HG02943 (cell line): ENCODE measurements around the gene CLEC18A.
"Not testable (repeated sequence)": the region's sequence is repeated elsewhere in the genome, so short reads cannot be mapped to it uniquely, and the experiment has no call there.

Source experiments
- ATAC-seq: cut with Tn5 transposase; IDR thresholded peaks from one replicate; pipeline ENCODE4 v1.9.1; 2021; ENCODE audit warnings: mild to moderate bottlenecking, low read depth, moderate library complexity; ENCODE audit not compliant: unreplicated experiment

CLEC18A gene

DNA sequence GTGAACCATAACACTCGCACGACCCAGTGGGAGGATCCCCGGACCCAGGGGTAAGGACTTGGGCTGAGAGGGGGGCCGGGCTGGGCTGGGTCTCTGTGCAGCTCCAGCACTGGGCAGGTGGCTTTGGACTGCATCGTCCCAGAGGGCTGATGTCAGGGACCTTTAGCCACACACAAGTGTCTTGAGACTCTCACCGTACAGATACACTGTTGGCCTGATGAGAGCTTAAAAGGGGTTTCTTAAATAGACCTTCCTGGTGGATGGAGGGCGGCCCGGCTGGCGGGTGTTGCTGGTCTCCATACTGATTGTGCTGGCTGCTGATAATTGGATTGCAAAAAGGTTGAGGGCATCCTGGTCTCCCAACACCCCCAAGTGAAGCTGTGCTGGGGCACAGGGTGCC is 21.7 kb upstream of the CLEC18A start:
- ATAC-seq: no peak

DNA sequence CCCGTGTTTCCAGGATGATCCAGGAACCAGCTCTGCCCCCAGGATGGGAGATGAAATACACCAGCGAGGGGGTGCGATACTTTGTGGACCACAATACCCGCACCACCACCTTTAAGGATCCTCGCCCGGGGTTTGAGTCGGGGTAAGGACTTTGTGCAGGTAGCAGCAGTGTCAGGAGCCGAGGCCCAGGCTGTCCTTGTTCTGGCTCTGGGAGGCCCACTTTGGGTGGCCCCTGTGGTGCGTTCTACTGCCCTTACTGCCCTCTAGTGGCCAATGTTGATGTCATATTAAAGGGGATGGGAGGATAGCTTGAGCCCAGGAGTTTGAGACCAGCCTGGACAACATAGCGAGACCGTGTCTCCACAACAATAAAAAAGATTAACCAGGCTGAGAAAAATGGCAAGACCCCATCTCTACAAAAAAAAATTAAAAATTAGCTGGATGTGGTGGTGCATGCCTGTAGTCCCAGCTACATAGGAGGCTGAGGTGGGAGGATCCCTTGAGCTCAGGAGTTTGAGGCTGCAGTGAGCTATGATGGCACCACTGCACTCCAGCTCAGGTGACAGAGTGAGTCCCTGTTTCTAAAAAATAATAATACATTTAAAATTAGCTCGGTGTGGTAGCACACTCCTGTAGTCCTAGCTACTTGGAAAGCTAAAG is 20.9 kb upstream of the CLEC18A start:
- no peak for ATAC-seq

DNA sequence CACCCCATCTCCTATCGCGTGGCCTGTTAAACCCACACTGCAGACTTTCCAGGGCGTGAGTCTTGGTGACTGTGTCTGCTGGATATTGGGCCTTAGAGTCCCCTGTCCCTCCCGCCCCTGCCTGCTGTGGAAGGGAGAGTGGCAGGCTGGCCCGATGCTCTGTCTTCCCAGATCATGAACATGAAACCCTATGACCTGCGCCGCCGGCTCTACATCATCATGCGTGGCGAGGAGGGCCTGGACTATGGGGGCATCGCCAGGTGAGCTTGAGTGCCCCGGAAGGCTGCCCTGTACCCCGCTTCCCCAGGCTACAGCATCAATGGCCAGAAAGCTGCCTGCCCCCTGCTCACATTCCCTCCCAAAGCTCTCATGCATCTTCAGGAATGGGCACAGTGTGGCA is 19.5 kb upstream of the CLEC18A start:
- ATAC-seq: no peak

DNA sequence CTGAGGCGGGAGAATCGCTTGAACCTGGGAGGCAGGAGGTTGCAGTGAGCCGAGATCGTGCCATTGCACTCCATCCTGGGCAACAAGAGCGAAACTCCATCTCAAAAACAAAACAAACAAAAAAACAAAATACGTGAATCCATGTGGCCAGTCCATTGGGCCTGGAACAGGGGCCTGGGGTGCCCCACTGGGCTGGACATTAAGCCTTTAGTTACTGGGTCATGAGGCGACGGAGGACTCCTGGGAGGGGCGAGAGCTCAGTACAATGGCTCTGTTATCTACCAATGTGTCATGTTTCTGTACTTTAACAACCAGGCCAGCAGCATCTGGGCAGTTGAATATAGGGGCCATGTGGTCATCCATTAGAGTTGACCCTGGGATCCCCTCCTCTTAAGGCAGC is 18.9 kb upstream of the CLEC18A start:
- no peak for ATAC-seq

DNA sequence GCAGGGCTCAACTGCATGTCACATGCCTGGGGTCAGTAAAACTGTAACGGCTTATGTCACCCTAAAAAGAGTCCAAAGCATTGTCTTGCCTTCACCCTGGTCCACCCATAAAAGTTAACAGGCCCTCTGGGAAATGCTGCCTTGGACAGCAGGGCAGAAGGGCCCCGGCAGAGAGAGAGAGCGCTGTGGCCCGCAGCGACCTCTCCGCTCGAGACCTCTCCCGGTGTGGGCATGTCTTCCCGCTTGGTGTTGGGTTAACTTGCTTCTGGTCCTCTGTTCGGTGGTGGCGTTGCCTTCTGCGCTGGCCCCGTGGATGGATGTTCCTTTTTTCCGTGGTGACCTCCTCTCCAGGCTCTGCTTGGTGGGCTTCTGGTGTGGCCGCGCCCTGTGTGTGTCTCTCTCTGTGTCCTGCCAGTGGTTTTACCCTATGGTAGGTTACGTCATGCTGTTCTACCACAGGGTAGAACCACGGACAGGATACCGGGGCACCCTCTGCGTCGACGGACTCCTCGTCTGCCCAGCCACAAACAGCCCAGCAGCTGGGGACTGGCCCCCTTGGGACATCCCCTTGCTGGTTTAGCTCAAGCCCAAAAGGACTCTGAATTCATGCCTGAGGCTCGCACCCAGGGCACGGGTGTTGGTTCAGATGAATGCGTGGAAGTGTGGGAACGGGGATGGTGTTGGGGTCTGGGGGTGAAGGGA is 18.3 kb upstream of the CLEC18A start:
- no peak for ATAC-seq

DNA sequence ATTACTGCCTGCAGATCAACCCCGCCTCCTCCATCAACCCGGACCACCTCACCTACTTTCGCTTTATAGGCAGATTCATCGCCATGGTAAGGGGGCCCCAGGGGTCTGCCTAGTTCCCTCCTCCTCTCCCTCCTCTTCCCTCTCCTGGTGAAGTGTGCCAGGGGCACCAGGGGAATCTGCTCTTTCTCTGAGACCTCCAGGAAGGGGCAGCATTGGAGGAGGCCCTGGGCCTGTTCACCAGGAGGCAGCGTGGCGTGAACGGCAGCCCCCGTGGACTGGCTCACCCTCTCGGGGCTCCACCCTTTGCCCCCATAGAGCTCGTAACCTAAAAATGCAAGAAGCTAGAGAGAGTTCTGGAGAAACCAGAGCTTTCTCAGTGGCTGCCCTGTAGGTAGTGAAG is 17.1 kb upstream of the CLEC18A start:
- ATAC-seq: no peak

DNA sequence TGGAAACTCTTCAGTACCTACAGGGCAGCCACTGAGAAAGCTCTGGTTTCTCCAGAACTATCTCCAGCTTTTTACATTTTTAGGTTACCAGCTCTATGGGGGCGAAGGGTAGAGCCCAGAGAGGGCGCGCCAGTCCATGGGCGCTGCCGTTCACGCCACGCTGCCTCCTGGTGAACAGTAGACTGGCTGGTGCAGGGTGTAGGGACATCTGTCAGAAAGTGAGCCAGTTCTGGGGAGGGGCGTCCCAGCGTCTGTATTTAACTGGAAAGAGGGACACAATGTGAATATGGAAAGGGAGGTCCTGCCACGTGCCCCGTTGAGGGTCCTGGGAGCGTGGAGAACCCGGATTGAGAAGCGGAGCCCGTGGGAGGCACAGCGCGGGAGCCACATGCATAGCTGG is 16.4 kb upstream of the CLEC18A start:
- no peak for ATAC-seq

DNA sequence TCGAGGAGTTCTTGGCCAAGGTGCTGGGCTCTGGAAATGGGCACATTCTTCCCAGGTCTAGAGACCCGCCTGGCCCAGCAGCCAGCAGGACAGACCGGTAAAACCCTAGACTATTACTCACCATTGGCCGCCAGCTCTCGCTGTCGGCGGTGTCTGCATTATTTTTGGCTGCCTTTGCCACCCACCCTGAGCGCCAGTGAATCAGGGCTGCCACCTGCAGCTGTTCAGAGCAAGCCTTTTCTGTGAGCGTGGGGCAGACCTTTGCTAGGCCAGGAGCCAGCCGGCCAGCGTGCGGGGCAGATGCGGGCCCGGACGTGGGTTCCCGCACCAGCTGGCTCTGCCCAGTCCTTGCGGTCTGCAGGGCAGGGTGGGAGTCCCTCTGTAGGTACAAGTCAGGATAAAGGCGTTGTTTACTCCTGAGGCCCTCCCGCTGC is 15.8 kb upstream of the CLEC18A start:
- ATAC-seq: no peak

DNA sequence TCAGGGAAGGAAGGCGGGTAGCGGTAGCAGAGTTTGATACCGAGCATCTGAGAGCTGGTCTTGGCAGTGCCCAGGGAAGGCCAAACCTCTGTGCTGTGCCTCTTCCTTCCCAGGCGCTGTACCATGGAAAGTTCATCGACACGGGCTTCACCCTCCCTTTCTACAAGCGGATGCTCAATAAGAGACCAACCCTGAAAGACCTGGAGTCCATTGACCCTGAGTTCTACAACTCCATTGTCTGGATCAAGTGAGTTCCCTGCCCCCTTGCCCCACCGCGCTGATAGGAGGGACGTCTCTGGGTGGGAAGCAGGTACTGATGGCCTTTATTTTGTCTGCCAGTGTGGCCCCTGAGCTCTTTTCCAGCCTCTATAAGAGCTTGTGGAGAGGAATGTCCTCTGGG is 15.4 kb upstream of the CLEC18A start:
- no peak for ATAC-seq

DNA sequence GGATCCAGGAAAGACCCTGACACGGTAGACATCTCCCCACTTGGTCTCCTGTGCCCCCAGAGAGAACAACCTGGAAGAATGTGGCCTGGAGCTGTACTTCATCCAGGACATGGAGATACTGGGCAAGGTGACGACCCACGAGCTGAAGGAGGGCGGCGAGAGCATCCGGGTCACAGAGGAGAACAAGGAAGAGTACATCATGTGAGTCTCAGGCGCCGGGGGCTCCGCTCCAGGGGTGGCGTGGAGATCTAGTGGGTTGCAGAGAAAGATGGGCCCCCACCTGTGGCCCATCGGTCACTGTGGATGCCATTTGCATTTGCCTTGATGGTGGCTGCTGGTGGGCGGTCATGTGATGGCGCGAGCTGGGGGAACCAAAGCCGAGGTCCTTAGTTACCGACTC is 14.9 kb upstream of the CLEC18A start:
- ATAC-seq: no peak

DNA sequence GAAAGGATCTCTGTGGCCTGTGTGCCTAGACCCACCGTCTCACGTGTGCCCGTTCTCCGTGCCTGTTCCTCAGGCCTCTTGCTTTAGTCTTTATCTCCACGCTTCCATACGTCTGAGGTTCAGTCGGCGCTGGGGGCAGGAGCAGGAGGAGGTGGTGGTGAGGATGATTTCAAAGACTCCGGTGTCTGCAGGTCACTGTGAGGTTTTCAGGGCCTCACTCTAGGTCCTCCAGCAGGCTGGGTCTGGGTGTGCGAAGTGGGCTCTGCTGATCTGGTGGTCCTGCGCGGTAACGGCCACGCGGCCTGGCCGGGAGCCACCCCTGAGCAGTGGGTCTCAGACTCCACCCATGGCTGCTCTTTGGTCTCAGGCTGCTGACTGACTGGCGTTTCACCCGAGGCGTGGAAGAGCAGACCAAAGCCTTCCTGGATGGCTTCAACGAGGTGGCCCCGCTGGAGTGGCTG is 14.4 kb upstream of the CLEC18A start:
- ATAC-seq: no peak

DNA sequence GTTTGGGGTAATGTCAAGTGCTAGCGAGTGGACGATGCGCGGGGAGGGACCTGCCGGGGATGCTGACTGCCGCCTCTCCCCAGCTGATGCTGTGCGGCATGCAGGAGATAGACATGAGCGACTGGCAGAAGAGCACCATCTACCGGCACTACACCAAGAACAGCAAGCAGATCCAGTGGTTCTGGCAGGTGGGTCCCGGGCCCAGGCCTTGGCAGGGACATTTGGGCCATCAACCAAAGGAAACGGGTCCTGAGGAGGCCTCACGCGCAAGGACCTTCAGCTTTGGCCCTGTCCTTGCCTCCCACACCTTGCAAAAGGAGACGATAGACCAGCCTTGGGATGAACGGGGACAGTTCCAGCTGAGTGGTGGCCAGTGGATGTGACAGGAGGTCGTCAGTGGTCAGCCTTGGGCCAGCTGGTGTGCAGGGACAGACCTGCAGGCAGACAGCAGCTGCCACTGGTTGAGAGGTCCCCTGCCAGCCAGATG is 13.6 kb upstream of the CLEC18A start:
- ATAC-seq: no peak

DNA sequence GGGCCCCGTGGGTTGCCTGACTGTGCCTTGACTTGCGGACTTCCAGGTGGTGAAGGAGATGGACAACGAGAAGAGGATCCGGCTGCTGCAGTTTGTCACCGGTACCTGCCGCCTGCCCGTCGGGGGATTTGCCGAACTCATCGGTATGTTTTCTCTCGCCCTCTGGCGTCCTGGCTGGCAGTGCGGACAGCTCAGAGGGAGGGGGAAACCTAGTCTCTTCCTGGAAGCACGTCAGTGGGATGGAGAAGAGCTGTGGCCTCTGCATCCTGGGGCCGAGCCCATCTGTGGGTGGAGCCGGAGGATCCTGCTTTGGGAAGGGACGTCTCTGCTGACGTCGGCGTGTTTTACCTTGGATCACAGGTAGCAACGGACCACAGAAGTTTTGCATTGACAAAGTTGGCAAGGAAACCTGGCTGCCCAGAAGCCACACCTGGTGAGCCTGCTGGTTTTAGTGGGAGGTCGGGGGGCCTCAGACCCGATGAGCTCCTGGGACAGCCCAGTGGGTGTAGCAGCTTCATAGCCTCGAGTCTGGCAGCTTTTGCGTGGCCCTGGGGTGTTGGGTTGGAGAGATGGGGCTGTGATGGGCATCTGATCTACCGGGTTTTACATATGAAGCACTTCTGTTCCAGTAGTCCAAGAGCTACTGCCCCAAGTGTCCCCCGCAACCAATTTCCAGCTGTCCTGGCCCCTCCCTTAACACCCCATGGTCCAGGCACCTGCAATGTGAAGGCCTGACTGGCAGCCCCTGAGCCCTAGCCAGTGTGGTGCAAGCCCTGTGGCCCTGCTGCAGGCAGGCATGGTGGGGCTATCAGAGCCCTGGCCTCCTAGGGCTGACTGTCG is 11.9 kb upstream of the CLEC18A start:
- no peak for ATAC-seq

DNA sequence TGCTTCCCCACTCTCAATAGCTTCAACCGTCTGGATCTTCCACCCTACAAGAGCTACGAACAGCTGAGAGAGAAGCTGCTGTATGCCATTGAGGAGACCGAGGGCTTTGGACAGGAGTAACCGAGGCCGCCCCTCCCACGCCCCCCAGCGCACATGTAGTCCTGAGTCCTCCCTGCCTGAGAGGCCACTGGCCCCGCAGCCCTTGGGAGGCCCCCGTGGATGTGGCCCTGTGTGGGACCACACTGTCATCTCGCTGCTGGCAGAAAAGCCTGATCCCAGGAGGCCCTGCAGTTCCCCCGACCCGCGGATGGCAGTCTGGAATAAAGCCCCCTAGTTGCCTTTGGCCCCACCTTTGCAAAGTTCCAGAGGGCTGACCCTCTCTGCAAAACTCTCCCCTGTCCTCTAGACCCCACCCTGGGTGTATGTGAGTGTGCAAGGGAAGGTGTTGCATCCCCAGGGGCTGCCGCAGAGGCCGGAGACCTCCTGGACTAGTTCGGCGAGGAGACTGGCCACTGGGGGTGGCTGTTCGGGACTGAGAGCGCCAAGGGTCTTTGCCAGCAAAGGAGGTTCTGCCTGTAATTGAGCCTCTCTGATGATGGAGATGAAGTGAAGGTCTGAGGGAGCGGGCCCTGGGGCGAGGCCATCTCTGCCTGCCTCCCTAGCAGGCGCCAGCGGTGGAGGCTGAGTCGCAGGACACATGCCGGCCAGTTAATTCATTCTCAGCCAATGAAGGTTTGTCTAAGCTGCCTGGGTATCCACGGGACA is 11.1 kb upstream of the CLEC18A start:
- ATAC-seq: no peak

DNA sequence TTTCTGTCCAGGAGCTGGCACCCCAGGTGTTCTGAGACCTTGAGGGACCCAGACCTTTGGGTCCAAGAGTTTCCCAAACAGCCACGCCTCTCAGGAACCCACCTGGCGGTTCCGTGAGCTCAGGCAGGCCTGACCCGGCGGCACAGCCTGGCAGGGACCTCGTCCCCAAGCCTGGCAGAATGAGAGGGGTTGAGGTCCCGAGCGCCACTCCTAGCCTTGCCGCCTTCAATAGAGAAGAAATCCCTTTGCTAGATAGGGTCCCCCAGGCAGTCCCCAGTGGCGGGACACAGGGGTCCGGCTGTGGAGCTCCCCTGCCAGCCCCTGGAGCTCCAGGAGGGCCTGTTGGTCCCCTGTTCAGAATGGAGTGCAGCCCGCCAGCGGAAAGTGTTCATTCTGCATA is 10.5 kb upstream of the CLEC18A start:
- no peak for ATAC-seq

DNA sequence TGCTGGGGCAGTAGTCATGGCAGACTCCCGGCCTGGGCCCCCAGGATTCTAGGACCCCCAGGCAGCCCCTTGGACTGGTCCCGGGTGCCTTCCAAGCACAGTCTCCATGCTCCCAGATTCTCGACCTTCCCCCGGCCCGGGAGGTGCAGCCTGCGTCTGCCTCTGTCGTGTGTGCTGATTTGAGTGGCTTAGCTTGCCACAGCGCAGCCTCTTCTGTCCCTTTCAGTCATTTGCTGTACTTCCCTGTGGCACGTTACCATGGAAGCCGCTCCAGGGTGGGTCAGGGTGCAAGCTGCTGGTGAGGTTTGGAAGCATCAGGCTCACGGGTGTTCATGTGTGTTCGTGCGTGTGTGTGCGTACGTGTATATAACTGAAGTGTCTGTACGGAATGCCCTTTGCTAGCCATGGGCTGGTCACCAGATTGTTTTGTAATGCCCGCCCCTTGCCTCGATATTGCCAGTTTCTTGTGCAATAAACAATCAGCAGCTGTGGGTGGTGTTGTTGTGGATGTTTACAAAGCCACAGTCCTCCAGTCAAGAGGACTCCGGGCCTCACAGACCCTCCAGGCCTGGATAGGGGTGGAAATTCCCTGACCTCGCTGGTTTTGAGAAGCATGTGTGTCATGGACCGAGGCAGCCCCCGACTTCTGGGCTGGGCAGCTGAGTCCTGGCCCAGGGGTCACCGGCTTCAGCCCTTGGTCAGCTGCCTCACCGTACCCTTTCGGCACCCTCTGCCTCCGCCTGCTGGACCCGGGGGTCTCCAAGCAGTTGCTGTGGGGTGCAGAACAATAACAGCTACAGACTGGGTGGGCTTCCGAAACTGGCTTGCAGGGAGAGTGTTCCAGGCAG is 9.7 kb upstream of the CLEC18A start:
- ATAC-seq: no peak

DNA sequence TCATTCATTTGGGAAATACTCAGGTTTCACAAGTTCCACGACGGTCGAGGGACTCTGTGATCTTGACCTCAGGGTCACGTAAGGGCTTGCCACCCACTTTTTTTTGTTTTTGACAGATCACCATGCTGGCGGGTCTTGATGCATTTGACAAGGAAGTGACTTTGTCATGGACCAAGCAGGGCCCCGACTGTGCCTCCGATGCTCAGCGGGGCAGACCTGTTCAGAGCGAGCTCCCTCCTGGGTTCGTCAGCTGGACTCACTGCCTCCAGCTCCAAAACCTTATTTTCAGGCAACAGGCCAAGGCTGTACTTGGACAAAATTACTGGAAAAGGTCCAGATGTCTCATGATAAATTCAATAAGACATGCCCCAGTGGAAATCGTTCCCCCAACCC is 9.0 kb upstream of the CLEC18A start:
- ATAC-seq: no peak

DNA sequence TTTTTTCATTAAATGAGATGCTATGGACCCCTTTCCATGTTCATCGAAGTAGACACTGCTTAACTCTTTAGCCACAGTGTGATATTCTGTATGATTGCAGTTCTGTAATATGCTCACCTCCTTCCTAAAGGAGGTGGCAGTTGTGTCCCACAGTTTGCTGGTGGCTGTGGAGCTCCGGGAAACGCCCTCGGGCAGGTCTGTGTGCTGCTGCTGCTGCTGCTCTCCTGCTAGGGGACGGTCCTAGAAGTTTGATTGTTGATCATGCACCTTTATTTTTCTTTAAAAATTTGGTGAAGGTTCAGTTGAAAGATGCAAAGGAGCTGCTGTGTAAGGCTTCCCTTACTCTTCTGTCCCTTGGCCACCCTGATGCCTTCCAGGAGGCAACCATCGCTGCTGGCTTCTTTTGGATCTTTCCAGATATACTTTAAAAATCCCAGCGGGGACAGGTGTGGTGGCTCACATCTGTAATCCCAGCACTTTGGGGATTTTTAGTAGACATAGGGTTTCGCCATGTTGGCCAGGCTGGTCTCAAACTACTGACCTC is 8.4 kb upstream of the CLEC18A start:
- no peak for ATAC-seq

DNA sequence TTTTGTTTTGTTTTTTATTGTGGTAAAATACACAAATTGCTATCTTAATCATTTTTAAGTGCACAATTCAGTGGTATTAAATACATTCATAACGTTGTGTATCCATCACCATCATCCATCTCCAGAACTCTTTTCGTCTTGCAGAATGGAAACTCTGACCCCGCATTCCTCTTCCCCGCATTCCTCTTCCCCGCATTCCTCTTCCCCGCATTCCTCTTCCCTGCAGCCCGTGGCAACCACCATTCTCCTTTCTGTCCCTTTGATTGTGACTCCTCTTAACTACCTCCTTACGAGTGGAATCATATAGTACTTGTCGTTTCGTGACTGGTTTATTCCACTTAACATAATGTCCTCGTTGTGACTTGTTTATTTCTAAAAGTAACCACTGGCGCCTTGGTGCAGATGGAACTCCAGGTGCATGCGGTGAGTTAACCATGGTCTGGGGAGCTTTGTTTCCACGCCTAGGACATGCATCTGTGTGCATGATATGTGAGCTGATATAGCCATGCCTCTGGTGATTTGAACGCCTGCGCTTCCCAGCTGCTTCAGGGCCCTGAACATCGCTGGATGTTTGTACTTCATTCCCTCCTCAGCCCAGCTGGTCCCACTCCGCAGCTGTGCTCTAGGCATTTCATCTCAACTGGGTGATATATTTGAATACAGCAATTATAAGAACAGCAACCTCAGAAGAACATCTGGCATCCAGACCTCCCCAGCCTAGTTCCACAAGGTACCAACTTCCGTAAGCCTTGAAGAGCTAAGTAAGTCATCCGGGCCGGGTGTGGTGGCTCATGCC is 7.7 kb upstream of the CLEC18A start:
- not testable (repeated sequence) for ATAC-seq
